HG03378 (cell line): ENCODE results near the gene TWF2.
"Not testable (repeated sequence)": the region's sequence is repeated elsewhere in the genome, so short reads cannot be mapped to it uniquely, and the experiment has no call there.

ENCODE experiments used
- ATAC-seq: cut with Tn5 transposase; IDR thresholded peaks from one replicate; pipeline ENCODE4 v1.9.1; 2021; ENCODE audit warnings: mild to moderate bottlenecking, moderate library complexity; ENCODE audit not compliant: unreplicated experiment

The TWF2 gene

GRCh38 chr3:52238761-52239701 lies at the start of gene TWF2:
Gene TWF2 (minus strand): TSS chr3:52239158. CDS start chr3:52239016, 142 bp downstream.
- peak; percentile 43 for ATAC-seq

- ATAC-seq, result no peak
Observed at GRCh38 chr3:52288674-52289073, 49.7 kb upstream of the TWF2 start.

- no peak for ATAC-seq
Observed at GRCh38 chr3:52286777-52287110, 47.8 kb upstream of the TWF2 start.

GRCh38 chr3:52284051-52284450 lies 45.1 kb upstream of the TWF2 start:
- ATAC-seq, result not testable (repeated sequence)

- no peak for ATAC-seq
Observed at GRCh38 chr3:52283306-52283705, 44.3 kb upstream of the TWF2 start.

GRCh38 chr3:52281981-52282801 lies 43.2 kb upstream of the TWF2 start:
- ATAC-seq, result no peak

GRCh38 chr3:52280050-52280461 lies 41.1 kb upstream of the TWF2 start:
- ATAC-seq, result no peak

- ATAC-seq, result no peak
Observed at GRCh38 chr3:52279596-52279995, 40.6 kb upstream of the TWF2 start.

- peak; percentile 58 for ATAC-seq
Observed at GRCh38 chr3:52278510-52279069, 39.6 kb upstream of the TWF2 start, which contains the start of gene WDR82. Gene WDR82 (minus strand): TSS chr3:52278649. CDS start chr3:52278361, 288 bp downstream.

- ATAC-seq, result peak; percentile 48
Observed at GRCh38 chr3:52277972-52278509, 39.1 kb upstream of the TWF2 start.

GRCh38 chr3:52277071-52277964 lies 38.4 kb upstream of the TWF2 start:
- peak; percentile 17 for ATAC-seq

GRCh38 chr3:52274781-52275180 lies 35.8 kb upstream of the TWF2 start:
- ATAC-seq, result not testable (repeated sequence)

- ATAC-seq, result no peak
Observed at GRCh38 chr3:52272831-52273230, 33.9 kb upstream of the TWF2 start.

- not testable (repeated sequence) for ATAC-seq
Observed at GRCh38 chr3:52272172-52272571, 33.2 kb upstream of the TWF2 start.

- no peak for ATAC-seq
Observed at GRCh38 chr3:52270252-52270754, 31.3 kb upstream of the TWF2 start.

- no peak for ATAC-seq
Observed at GRCh38 chr3:52269776-52270175, 30.8 kb upstream of the TWF2 start.

GRCh38 chr3:52268036-52268435 lies 29.1 kb upstream of the TWF2 start:
- no peak for ATAC-seq

- no peak for ATAC-seq
Observed at GRCh38 chr3:52265387-52265786, 26.4 kb upstream of the TWF2 start.

GRCh38 chr3:52262447-52262846 lies 23.5 kb upstream of the TWF2 start:
- ATAC-seq, result no peak

- ATAC-seq, result no peak
Observed at GRCh38 chr3:52259448-52259847, 20.5 kb upstream of the TWF2 start.
